T-cell (primary cell): ENCODE data around the gene SLC2A5. TPM values are rescaled to one million over a fixed set of nuclear protein-coding genes. Genes with fewer than 3 reads are reported as not detected.
A peak's percentile ranks its signal among the peaks of the same experiment; 100 is the strongest.

Experiments used
- ATAC-seq, 4 experiments: fragments of 200-7000 bp in 3 of 4; fragments of 150-1000 bp in 1 of 4; cut with Tn5 transposase; replicated peaks in 1 of 4; 1 replicate in 3 of 4; 2 replicates in 1 of 4; pipeline ENCODE4 v1.10.0; 2021; ENCODE audit warnings: moderate library complexity in 3 of 4, mild to moderate bottlenecking in 2 of 4, moderate number of reproducible peaks in 1 of 4
- CTCF ChIA-PET, 2 donors: fragments of 300-600 bp; sonication (Branson Sonifier 250); formaldehyde crosslinking; loops; one replicate each; lab custom pipeline; 2022; ENCODE audit warnings: antibody characterized with exemption in 2 of 2; lab: Charles Lee
- POLR2A ChIA-PET, 2 donors: fragments of 300-600 bp; sonication (Branson Sonifier 250); formaldehyde crosslinking; loops; one replicate each; lab custom pipeline; 2022; ENCODE audit warnings: antibody characterized with exemption in 2 of 2; lab: Charles Lee
- DNase-seq, 35 experiments: peaks; one replicate each; pipeline versions ENCODE4 v3.0.0 to v3.0.0-alpha.2; 2013 to 2023
- H3K27ac ChIP-seq: one replicate; pipeline ENCODE4 v1.5.1; 2013; ENCODE audit warnings: low read length
- H3K27me3 ChIP-seq, 2 experiments: replicated peaks in 1 of 2; 1 replicate in 1 of 2; 2 replicates in 1 of 2; pipeline versions ENCODE4 v1.6.1 to v1.7.0; 2013; ENCODE audit warnings: low read length in 1 of 2, mixed read lengths in 1 of 2; ENCODE audit not compliant: control insufficient read depth in 2 of 2, insufficient read depth in 2 of 2; ENCODE audit errors: extremely low read depth in 1 of 2
- H3K36me3 ChIP-seq, 2 donors: 1 replicate in 1 of 2; 2 replicates in 1 of 2; pipeline versions ENCODE4 v1.6.1 to v1.7.0; 2013; ENCODE audit warnings: low read length in 1 of 2; ENCODE audit not compliant: control insufficient read depth in 2 of 2, insufficient read depth in 1 of 2; ENCODE audit errors: extremely low read depth in 1 of 2
- H3K4me1 ChIP-seq, 2 experiments: 1 replicate in 1 of 2; 2 replicates in 1 of 2; pipeline versions ENCODE4 v1.6.1 to v1.7.0; 2013; ENCODE audit warnings: low read length in 2 of 2, mixed read lengths in 1 of 2; ENCODE audit not compliant: insufficient read depth in 2 of 2, control insufficient read depth in 1 of 2; ENCODE audit errors: extremely low read depth in 1 of 2
- H3K4me3 ChIP-seq, 2 donors: 1 replicate in 1 of 2; 2 replicates in 1 of 2; pipeline versions ENCODE4 v1.5.1 to v1.7.0; 2013; ENCODE audit warnings: mild to moderate bottlenecking in 2 of 2, low read length in 1 of 2, moderate library complexity in 1 of 2; ENCODE audit not compliant: control insufficient read depth in 1 of 2; ENCODE audit errors: extremely low read depth in 1 of 2
- H3K9me3 ChIP-seq: 2 replicates; pipeline ENCODE4 v1.7.0; 2013
- H3K27ac Mint-ChIP-seq, 2 donors: one replicate each; pipeline ENCODE4 v1.8.0; 2020 to 2021; ENCODE audit warnings: mild to moderate bottlenecking in 2 of 2, mixed read lengths in 2 of 2
- H3K27me3 Mint-ChIP-seq, 2 donors: one replicate each; pipeline ENCODE4 v1.8.0; 2021 to 2022; ENCODE audit warnings: mixed read lengths in 2 of 2
- H3K36me3 Mint-ChIP-seq: one replicate; pipeline ENCODE4 v1.8.0; 2021; ENCODE audit warnings: mixed read lengths
- H3K4me1 Mint-ChIP-seq, 3 donors: one replicate each; pipeline ENCODE4 v1.8.0; 2020 to 2022; ENCODE audit warnings: mixed read lengths in 3 of 3, mild to moderate bottlenecking in 1 of 3
- H3K4me3 Mint-ChIP-seq, 3 donors: one replicate each; pipeline ENCODE4 v1.8.0; 2020 to 2022; ENCODE audit warnings: mild to moderate bottlenecking in 3 of 3, mixed read lengths in 3 of 3, moderate library complexity in 3 of 3
- H3K9me3 Mint-ChIP-seq, 3 donors: one replicate each; pipeline ENCODE4 v1.8.0; 2020 to 2022; ENCODE audit warnings: mixed read lengths in 3 of 3
- WGBS: methylation state at CpG from one replicate; pipeline ENCODE4 v1.1.5; 2013; ENCODE audit warnings: missing lambda C conversion rate; ENCODE audit not compliant: insufficient coverage; 5-methylcytosine and 5-hydroxymethylcytosine counted together
- total RNA-seq, 35 experiments: library from RNA in 6 of 35; stranded (reverse) in 6 of 35; fragments of 120-200 nt in 1 of 35; gene quantifications; one replicate each; pipeline versions ENCODE4 v1.2.1 to v1.2.4 and lab custom pipeline; 2013 to 2026

The SLC2A5 gene
- total RNA-seq, 5 donors from 2014 or later (not counting 1 experiment from before 2014, with no cell fraction given) = 0.32 to 1.5 (median 0.86) TPM

DNA sequence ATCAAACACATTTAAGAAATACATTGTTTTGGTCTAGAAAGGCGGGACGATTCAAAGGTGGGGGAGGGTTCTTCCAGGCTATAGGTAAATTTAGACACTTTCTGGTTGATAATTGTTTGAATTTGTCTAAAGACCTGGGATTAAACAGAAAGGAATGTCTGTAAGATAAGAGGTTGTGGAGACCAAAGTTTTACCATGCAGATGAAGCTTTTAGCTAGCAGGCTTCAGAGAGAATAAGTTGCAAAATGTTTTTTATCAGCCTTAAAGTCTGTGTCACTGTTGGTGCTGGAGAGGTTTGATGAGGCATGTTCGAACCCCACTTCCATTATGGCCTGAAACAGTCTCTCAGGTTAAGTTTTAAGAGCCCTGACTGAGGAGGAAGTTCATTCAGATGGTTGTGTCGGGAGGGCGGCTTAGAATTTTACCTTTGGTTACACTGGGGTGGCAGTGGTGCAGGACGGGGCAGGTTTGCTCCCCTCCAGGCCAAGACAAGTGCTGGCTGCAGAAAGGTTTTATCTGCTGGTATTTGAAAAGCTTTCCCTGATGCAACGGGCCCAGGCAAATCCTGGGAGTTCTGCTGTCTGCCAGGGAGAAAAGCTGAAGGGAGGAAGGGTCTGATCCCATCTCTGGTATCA is 16.0 kb upstream of the SLC2A5 start:
- ATAC-seq = no peak
- H3K4me1 ChIP-seq = peaks cover 4 to 6% of the 10 kb centered on the region in 2 experiments
- no peak overlapping the region for H3K4me3 Mint-ChIP-seq
- no peaks in the 10 kb centered on the region for H3K36me3 Mint-ChIP-seq
- H3K4me3 ChIP-seq = no peak overlapping the region
- H3K27ac ChIP-seq = no peak overlapping the region
- 77% methylated on average over 6 of the region's 7 CpGs for WGBS
- DNase-seq = no peak
- peaks cover 9 to 13% of the 10 kb centered on the region in 2 donors for H3K27me3 Mint-ChIP-seq
- no peaks in the 10 kb centered on the region for H3K36me3 ChIP-seq
- no peak overlapping the region for H3K27ac Mint-ChIP-seq
- CTCF ChIA-PET = no interaction called here
- peaks cover 11 to 19% (median 18%) of the 10 kb centered on the region in 3 donors for H3K4me1 Mint-ChIP-seq
- no peaks in the 10 kb centered on the region for H3K9me3 Mint-ChIP-seq
- no peaks in the 10 kb centered on the region for H3K9me3 ChIP-seq
- peaks cover 0 to 12% of the 10 kb centered on the region in 2 experiments for H3K27me3 ChIP-seq
- POLR2A ChIA-PET = no interaction called here

DNA sequence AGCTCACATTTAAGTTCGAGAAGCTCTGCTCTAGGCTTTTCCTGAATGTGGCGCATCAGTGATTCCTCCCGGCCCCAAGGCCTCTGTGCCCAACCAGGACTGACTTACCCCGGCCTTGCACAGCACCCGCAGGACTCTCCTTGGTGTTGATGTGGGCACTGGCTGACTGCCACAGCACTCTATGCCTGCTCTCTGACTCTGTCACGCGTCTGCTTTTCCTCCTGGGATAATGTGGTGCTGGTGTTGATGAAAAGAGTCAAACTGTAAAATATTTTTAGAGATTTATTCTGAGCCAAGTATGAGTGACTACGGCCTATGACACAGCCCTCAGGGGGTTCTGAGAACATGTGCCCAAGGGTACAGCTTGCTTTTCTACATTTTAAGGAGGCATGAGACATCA is 15.5 kb upstream of the SLC2A5 start:
- WGBS = 77% methylated on average over 5 of the region's 8 CpGs
- H3K36me3 Mint-ChIP-seq = no peaks in the 10 kb centered on the region
- H3K27ac Mint-ChIP-seq = no peak overlapping the region
- ChIA-PET POLR2A (no interaction called here), CTCF (no interaction called here)
- peaks cover 9 to 16% of the 10 kb centered on the region in 2 donors for H3K27me3 Mint-ChIP-seq
- no peaks in the 10 kb centered on the region for H3K9me3 Mint-ChIP-seq
- Histone ChIP-seq H3K4me3 (no peak overlapping the region), H3K27me3 (peaks cover 0 to 12% of the 10 kb centered on the region in 2 experiments), H3K27ac (no peak overlapping the region), H3K9me3 (no peaks in the 10 kb centered on the region), H3K4me1 (peaks cover 4 to 6% of the 10 kb centered on the region in 2 experiments), H3K36me3 (no peaks in the 10 kb centered on the region)
- ATAC-seq (no peak), DNase-seq (no peak)
- no peak overlapping the region for H3K4me3 Mint-ChIP-seq
- H3K4me1 Mint-ChIP-seq = peaks cover 11 to 22% (median 19%) of the 10 kb centered on the region in 3 donors

DNA sequence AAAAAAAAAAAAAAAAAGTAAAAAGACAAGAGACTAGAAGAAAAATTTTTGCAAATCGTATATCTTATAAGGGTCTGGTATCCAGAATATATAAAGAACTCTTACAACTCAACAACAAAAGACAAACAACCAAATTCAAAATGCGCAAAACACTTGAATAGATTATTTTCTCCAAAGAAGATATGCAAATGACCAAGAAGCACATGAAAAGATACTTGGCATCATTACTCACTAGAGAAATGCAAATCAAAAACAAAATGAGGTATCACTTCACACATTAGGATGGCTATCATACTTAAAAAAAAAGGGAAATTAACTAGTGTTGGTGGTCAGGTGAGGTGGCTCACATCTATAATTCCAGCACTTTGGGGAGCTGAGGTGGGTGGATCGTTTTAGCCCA is 12.0 kb upstream of the SLC2A5 start:
- no peak overlapping the region for H3K27ac Mint-ChIP-seq
- ATAC-seq (no peak), DNase-seq (no peak)
- H3K4me1 Mint-ChIP-seq = peaks cover 22 to 35% (median 35%) of the 10 kb centered on the region in 3 donors
- Histone ChIP-seq H3K36me3 (no peaks in the 10 kb centered on the region), H3K9me3 (no peaks in the 10 kb centered on the region), H3K4me3 (no peak overlapping the region), H3K4me1 (peaks cover 6 to 12% of the 10 kb centered on the region in 2 experiments), H3K27ac (no peak overlapping the region), H3K27me3 (peaks cover 0 to 14% of the 10 kb centered on the region in 2 experiments)
- H3K4me3 Mint-ChIP-seq = no peak overlapping the region
- H3K27me3 Mint-ChIP-seq = peaks cover 5 to 22% of the 10 kb centered on the region in 2 donors
- no CpG with 5 or more reads among the region's 3 CpGs for WGBS
- H3K36me3 Mint-ChIP-seq = no peaks in the 10 kb centered on the region
- POLR2A ChIA-PET = interaction anchor here in 1 of 2 donors (0.6 kb wide), 1 partner anchor 1201 kb away, joined by 6 read pairs; no protein-coding TSS in a partner anchor
- no peaks in the 10 kb centered on the region for H3K9me3 Mint-ChIP-seq
- CTCF ChIA-PET = interaction anchor here in 1 of 2 donors (0.7 kb wide), 1 partner anchor 375 kb away, joined by 10 read pairs; no protein-coding TSS in a partner anchor

DNA sequence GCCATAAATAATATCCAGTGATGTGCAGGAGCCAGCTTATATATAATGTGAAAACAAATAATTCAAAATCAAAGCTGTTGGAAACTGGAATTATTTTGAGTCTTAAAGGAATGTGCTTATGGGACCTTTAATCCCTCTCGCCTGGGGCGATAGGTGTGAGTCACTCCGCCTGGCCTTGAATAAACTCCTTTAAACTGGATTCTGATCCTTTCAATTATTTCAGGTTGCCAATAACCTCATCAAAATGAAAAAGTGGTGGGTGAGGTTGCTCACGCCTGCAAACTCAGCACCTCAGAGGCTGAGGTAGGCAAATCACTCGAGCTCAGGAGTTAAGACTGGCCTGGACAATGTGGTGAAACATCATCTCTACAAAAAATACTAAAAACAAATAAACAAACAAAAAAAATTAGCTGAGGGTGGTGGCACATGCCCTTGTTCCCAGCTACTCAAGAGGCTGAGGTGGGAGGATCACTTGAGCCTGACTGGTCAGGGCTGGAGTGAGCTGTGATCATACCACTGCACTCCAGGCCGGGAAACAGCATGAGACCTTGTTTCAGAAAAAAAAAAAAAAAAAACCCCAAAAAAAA is 11.4 kb upstream of the SLC2A5 start:
- Mint-ChIP-seq H3K27ac (no peak overlapping the region), H3K36me3 (no peaks in the 10 kb centered on the region), H3K4me3 (no peak overlapping the region), H3K4me1 (peaks cover 25 to 41% (median 40%) of the 10 kb centered on the region in 3 donors), H3K9me3 (no peaks in the 10 kb centered on the region), H3K27me3 (peaks cover 11 to 28% of the 10 kb centered on the region in 2 donors)
- Histone ChIP-seq H3K9me3 (no peaks in the 10 kb centered on the region), H3K27me3 (peaks cover 0 to 17% of the 10 kb centered on the region in 2 experiments), H3K36me3 (no peaks in the 10 kb centered on the region), H3K4me3 (no peak overlapping the region), H3K27ac (no peak overlapping the region), H3K4me1 (peaks cover 8 to 12% of the 10 kb centered on the region in 2 experiments)
- ChIA-PET CTCF (interaction anchor here (0.7 kb wide), 3 partner anchors 376 to 1152 kb away, joined by 3 to 10 read pairs (median 4); no protein-coding TSS in a partner anchor), POLR2A (no interaction called here)
- DNase-seq (no peak), ATAC-seq (no peak)
- WGBS = no CpG with 5 or more reads among the region's 6 CpGs

DNA sequence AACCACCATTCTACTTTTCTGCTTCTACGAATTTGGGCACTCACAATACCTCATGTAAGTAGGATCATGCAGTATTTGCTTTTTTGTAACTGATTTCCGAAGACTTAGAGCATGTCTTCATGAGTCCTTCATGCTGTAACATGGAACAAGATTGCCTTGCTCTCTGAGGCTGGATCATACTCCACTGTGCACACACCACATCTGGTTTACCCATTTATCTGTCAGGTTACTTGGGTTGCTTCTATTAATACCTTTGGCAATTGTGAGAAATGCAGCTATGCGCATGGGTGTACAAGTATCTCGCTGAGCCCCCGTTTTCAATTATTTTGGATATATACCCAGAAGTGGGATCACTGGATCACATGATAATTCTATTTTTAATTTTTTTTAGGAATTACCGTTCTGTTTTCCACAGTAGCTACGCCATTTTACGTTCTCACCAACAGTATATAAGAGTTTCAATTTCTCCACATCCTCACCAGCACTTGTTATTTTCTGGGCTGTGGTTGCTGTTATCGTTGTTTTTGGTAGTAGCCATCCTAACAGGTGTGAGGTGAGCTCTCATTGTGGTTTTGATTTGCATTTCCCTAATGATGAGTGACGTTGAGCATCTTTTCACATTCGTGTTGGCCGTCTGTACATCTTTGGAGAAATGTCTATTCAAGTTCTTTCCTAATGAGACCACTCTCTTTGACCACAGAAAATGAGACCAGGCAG is 10.7 kb upstream of the SLC2A5 start:
- Mint-ChIP-seq H3K4me3 (no peak overlapping the region), H3K4me1 (peaks cover 27 to 45% (median 45%) of the 10 kb centered on the region in 3 donors), H3K9me3 (no peaks in the 10 kb centered on the region), H3K36me3 (no peaks in the 10 kb centered on the region), H3K27ac (no peak overlapping the region), H3K27me3 (peaks cover 11 to 31% of the 10 kb centered on the region in 2 donors)
- 100% methylated on average over 3 of the region's 12 CpGs for WGBS
- no peaks in the 10 kb centered on the region for H3K36me3 ChIP-seq
- peaks cover 9 to 13% of the 10 kb centered on the region in 2 experiments for H3K4me1 ChIP-seq
- CTCF ChIA-PET = no interaction called here
- H3K9me3 ChIP-seq = no peaks in the 10 kb centered on the region
- no peak overlapping the region for H3K27ac ChIP-seq
- H3K4me3 ChIP-seq = no peak overlapping the region
- POLR2A ChIA-PET = no interaction called here
- peaks cover 0 to 17% of the 10 kb centered on the region in 2 experiments for H3K27me3 ChIP-seq
- DNase-seq = no peak
- no peak for ATAC-seq

DNA sequence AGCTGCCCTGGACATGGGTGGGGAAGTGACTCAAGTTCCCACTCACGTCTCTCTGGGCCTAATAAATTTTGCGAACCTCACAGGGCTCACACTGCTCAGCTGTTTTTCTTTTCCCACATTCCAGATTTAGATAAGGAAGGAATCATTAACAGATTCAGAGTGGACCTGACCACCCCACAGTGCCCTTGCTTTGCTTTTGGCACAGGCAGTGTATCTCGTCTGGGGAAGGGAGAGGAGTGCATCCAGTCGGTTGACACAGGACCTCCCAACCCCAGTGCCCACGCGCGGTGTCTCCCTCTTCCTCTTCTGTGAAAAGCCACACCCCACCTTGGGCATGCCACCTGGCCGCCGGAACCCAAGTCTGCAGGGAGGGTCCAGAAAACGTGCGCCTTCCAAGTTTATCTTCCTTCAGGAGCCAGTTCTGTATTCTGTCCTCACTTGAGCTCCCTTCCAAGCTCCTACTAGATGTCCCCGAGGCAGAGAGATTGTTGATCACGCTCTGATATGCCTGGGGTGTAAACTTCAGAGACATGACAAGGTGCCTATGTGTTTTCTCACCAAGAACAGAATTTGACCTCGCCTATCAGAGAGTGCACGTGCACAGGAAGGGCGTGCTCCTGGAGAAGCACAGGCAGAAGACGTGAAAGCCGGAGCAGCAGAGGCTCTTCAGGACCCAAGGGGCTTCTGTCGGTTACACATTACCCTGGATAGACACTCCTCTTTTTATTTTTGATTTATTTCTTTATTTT is 9.5 kb upstream of the SLC2A5 start:
- H3K27ac ChIP-seq = no peak overlapping the region
- H3K4me1 Mint-ChIP-seq = peaks cover 33 to 53% (median 51%) of the 10 kb centered on the region in 3 donors
- no peak overlapping the region for H3K27ac Mint-ChIP-seq
- no peaks in the 10 kb centered on the region for H3K9me3 Mint-ChIP-seq
- ATAC-seq (peak in 1 of 4 experiments; percentile 11), DNase-seq (no peak)
- H3K4me3 Mint-ChIP-seq = peak overlapping the region in 1 of 3 donors; percentile 24
- no peak overlapping the region for H3K4me3 ChIP-seq
- H3K27me3 ChIP-seq = peaks cover 0 to 17% of the 10 kb centered on the region in 2 experiments
- ChIA-PET POLR2A (no interaction called here), CTCF (no interaction called here)
- peaks cover 11 to 32% of the 10 kb centered on the region in 2 donors for H3K27me3 Mint-ChIP-seq
- H3K36me3 Mint-ChIP-seq = no peaks in the 10 kb centered on the region
- 22% methylated on average over 11 of the region's 19 CpGs for WGBS
- H3K36me3 ChIP-seq = no peaks in the 10 kb centered on the region
- no peaks in the 10 kb centered on the region for H3K9me3 ChIP-seq
- H3K4me1 ChIP-seq = peaks cover 12 to 15% of the 10 kb centered on the region in 2 experiments
